ENCODE results near the gene RBM43.

GRCh38 chr2:151292141-151292540, 30.5 kb upstream of the RBM43 start:
- no peak for TF ChIP-seq CTCF (conservative IDR thresholded peaks at IDR 0.05 in 1 of 2, IDR thresholded peaks at IDR 0.05 in 1 of 2; ENCODE audit: low read depth in 1 of 2, low read length in 2 of 2)
- no peak for TF ChIP-seq EZH2 (IDR thresholded peaks at IDR 0.05; ENCODE audit: low read length, missing control alignments)
